AG10803 (cell line): ENCODE measurements around the gene DTX3L.

Experiments used
- DNase-seq: peaks from one replicate; pipeline ENCODE4 v3.0.0; 2010; ENCODE audit warnings: low read depth
- H3K4me3 ChIP-seq: 2 replicates; pipeline ENCODE4 v1.5.1; 2011; ENCODE audit warnings: mild to moderate bottlenecking, low read length, control low read depth
- TF ChIP-seq, protein P1 (sequence below): conservative IDR thresholded peaks from 2 replicates; pipeline ENCODE4 v1.5.1; 2011; ENCODE audit warnings: mild to moderate bottlenecking, low read length, control low read depth, inconsistent platforms

DTX3L gene

DNA sequence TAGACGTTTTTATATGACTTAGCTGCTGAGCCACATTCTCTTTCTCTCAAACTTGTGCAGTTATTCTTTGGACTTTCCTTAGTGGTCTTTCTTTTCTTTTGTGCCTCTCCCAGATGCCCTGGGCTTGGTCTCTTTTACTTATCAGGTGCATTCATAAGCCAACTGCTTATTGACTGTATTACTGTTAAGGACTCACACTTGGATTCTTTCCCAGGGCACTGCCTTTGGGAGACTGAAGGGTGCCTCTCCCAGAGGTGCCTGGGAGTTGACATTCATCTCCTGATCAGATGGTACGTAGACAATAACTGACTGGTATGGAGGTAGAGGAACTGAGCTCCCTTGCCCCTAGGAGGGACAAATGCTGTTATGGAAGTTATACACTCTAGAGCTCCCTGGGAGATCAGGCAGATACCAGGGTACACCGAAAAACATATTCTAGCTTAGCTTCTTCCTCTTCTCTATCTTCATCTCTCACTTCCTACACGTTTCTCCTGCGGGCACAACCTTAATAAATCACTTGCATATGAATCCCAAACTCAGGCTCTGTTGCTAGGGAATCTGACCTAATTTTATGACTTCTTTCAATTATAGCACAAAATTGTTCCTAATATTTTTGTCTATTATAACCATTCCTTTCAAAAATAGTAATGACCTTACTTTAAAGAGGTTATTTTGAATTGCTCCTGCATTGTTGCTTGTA, 38.0 kb downstream of the DTX3L start:
- DNase-seq = no peak
- no peak overlapping the region for H3K4me3 ChIP-seq
- TF ChIP-seq, protein P1, sequence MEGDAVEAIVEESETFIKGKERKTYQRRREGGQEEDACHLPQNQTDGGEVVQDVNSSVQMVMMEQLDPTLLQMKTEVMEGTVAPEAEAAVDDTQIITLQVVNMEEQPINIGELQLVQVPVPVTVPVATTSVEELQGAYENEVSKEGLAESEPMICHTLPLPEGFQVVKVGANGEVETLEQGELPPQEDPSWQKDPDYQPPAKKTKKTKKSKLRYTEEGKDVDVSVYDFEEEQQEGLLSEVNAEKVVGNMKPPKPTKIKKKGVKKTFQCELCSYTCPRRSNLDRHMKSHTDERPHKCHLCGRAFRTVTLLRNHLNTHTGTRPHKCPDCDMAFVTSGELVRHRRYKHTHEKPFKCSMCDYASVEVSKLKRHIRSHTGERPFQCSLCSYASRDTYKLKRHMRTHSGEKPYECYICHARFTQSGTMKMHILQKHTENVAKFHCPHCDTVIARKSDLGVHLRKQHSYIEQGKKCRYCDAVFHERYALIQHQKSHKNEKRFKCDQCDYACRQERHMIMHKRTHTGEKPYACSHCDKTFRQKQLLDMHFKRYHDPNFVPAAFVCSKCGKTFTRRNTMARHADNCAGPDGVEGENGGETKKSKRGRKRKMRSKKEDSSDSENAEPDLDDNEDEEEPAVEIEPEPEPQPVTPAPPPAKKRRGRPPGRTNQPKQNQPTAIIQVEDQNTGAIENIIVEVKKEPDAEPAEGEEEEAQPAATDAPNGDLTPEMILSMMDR = no peak

DNA sequence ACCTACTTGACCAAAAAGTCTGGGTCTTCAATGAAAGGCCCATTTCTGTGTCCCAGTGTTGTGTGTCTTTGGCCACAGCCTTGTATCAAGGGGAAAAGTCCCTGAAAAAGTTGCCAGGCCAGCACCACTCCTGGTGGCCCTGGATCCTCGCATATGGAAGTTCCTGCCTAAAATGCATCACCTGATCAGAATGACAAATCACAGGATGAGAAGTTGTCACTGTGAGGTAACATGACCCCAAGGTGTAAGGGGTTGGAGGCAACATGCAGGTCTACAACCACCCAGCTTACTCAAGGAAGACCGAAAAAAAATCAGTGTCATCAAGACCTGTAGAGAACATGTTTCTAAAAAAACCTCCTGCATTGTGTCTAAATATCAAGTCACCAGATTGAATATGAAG, 38.9 kb downstream of the DTX3L start:
- TF ChIP-seq, protein P1 = no peak
- DNase-seq = no peak
- H3K4me3 ChIP-seq = no peak overlapping the region

DNA sequence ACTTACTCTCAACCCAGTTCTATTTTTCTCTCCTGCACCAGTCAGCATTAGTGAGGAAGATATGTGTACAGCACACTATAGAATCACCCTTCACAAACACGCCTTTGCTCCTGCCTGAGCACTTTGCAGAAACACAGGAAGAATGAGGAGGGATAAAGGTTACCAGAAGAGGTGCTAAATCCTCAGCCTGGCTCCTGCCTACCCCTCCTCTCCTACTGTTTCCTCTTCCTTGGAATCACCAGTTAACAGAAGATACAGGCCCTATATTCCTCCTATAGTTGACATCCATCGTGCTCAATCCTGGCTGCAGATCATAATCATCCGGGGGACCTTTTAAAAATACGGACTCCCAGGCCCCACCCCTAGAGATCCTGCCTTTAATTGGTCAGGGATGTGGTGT, 42.2 kb downstream of the DTX3L start:
- TF ChIP-seq, protein P1 = no peak
- DNase-seq = no peak
- H3K4me3 ChIP-seq = no peak overlapping the region

DNA sequence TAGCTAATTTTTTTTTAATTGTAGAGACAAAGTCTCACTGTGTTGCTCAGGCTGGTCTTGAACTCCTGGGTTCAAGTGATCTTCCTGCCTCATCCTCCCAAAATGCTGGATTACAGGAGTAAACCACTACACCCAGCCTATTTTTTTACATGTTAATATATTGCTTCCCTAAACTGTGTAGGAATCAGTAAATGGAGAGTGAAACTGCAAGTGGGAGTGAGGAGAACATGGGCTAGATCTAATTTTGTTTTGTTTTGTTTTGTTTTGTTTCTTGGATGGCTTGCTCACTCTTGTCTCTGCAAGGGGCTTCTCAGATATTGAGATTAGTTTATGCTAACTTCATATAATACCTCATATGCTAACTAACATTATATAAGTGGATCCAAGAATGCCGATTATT, 44.8 kb downstream of the DTX3L start:
- DNase-seq = no peak
- no peak overlapping the region for H3K4me3 ChIP-seq
- TF ChIP-seq, protein P1 = no peak

DNA sequence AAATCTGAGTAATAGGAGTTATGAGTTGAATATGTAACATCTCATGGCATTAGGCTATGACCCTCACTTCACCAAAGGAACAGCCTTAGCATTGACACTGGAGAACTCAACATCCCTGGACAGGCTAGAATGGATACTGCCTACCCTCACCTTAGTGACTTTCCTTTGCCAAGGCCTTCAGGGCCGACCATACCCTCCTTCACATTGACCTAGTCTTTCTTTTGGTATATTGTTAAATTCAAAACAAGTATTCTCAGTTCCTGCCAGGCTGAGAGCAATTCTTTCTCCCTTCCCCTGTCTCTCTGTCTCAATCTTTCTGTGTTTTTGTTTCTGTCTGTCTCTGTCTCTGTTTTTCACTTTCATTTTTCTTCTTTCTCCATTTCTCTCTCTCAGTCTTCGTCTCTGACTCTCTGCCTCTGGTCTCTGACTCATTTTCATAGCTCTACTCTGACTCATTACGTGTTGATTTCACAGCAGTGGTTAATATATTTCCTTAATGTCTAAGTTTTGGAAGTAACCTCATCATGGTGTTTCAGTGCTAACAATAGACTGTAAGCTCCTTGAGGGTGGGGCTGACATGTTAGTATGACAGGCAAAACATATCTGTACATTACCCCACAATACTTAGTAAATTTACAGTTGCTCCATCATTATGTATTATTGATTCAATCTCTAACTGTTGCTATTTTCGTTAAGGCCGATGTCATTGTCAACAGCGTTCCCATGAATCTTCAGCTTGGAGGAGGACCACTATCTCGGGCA, 45.8 kb downstream of the DTX3L start:
- H3K4me3 ChIP-seq = no peak overlapping the region
- TF ChIP-seq, protein P1 = no peak
- DNase-seq = peak; percentile 78

DNA sequence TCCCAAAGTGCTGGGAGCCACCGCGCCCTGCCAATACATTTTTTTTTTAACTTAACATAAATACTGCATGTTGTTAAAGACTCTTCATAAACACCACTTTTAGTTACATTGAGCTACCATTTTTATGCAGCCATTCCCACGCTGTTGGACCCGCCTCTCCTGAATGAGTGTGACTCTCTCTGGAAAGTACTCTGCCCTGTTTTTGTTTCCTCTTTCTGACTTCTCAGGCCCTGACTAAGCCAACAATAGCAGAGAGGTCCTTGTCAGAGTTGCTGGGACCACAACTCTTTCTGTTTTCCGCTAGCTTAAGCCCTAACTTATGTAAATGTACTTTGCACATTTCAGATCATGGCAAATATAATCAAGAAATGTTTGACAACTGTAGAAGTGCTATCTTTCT, 48.6 kb downstream of the DTX3L start:
- H3K4me3 ChIP-seq = no peak overlapping the region
- TF ChIP-seq, protein P1 = no peak
- DNase-seq = no peak

DNA sequence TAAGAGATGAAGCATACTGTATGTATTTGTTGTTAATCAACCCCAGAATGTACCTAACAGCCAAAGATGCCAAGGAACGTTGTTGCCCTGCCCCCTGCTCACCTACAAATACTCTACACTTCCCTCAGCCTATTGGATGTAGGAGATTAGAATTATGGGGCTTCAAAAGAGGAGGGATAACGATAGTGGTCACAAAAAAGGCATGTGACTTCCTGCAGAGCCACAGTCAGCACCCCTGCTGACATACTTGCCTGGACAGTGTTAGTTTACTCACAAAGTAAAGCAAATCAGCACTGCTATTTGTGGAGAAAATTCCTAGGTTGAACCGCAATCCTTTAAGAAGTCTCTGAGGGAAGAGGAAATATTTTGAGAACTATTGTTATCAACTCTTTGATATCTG, 51.2 kb downstream of the DTX3L start:
- no peak overlapping the region for H3K4me3 ChIP-seq
- TF ChIP-seq, protein P1 = no peak
- DNase-seq = no peak
